Subcutaneous adipose tissue (tissue), 4 donors: Measurements from ENCODE around the gene HDLBP. TPM values are rescaled to one million over a fixed set of nuclear protein-coding genes. Genes with fewer than 3 reads are reported as not detected.

Experiments
- CTCF ChIP-seq: fragments of 450-650 bp; IDR thresholded peaks from one replicate; pipeline ENCODE4 v1.5.1; 2016; ENCODE audit warnings: low read depth, mild to moderate bottlenecking, control low read depth, antibody characterized with exemption, moderate library complexity
- total RNA-seq, 4 donors: library from RNA; depleted of rRNA; stranded (reverse); fragments of >200 nt; gene quantifications; one replicate each; pipeline ENCODE4 v1.1.0, GENCODE V29; 2016

The HDLBP gene
- total RNA-seq, 4 donors from 2014 or later, result 306 to 581 (median 503) TPM

DNA sequence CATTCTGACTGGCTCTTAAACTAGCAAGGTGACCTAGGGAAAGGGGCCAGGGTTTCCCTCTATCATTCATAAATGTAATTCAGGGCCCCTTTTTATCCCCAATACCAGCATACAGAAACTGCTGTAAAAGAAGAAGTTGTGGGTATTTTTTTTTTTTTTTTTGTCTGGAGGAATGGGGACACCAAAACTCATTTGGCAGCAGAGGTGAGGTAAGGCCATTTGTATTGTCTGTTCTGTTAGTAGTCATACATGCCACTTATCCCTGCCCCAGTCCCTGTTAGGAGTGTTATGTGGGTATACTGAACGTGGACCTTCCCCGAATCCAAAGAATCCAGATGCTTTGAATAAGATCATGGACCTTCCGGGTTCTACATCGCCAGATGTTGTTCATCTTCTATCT lies 1.9 kb upstream of the HDLBP start:
- TF ChIP-seq CTCF, result no peak

DNA sequence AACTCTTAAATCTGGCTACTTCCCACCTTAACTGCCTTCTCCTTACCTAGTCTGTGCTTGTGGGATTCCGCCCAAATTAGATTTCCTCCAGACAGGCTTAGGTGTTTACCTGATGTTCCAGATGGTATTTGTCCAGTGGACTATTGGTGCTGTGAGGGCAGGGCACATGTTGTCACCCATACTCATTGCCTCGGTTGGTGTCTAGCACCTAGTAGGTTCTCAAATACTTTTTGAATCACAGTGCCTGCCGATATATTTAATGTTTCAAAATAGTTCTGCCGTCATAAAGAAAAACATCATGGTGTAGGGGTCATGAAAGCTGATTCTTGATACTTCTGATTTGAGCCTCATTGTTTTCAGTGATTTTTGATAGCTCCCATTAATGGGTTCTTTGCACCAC lies 1.4 kb upstream of the HDLBP start:
- no peak for TF ChIP-seq CTCF

GRCh38 chr2:241315879-241316631 lies 583 bp upstream of the HDLBP start, which contains the start of gene SEPTIN2:
TSS of gene SEPTIN2 (plus strand) at chr2:241315925. CDS start at chr2:241324233, 8,308 bp downstream.
- no peak for TF ChIP-seq CTCF

DNA sequence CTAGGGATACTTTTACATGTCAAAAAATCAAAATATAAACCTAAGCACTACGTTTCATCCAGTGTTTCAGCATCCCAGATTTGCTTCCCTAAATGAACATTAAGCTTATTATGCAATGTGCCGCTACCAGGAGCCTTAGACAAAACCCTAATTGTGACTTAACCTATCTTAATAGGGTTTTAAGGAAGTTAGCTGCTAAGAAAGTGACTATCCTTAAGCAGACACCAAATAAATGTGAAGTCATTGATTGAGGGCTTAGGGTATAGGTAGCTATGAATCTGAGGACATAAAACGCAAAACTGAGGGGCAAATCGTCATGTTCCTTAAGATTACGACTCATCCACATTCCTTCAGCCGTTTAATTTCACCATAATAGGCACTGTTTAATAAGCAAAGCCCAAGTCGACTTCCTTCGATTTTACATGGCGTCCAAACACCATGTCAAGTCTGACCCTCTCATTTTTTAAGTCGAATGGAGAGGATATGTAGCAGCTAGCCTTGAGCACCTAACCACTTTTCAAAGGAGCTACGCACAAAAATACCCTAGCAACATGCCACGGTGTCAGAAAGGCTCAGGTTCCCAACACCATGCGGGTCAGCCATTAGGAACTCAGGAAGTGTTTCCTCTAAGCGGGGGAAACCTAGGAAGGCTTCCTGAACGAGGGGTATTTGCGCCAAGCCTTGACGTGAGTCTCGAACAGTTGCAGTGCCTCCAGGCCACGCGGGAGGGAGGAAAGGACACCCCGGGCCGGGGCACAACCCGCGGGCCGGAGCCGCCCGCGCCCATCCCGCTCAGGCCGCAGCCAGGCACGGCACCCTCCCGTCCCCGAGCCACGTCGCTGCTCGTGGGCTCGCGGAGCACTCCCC lies 1.0 kb downstream of the HDLBP start:
- no peak for TF ChIP-seq CTCF

DNA sequence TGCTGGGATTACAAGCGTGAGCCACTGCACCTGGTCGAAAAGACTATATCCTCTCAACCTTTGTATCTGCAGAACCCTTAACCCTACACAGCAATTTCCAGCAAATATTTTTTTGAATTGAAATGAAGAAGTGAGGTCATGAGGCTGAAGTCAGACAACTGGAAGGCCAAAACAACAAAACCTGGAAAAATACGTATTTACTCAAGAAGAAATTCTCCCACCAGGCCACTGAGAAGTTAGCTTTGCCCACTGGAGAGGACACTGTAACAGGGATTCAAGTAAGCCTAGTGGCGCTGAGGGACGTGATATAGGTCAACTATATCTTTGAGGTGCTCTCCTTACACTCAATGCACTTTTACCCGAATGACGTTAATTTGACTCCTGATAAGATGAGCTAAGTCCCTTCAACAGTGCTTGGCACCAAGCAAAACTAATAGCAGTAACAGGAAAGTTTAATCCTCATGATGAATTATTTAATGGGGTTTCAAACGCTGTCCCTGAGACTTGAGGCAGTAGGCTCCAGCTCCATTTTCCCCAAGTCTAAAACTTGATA lies 1.9 kb downstream of the HDLBP start:
- TF ChIP-seq CTCF, result no peak

DNA sequence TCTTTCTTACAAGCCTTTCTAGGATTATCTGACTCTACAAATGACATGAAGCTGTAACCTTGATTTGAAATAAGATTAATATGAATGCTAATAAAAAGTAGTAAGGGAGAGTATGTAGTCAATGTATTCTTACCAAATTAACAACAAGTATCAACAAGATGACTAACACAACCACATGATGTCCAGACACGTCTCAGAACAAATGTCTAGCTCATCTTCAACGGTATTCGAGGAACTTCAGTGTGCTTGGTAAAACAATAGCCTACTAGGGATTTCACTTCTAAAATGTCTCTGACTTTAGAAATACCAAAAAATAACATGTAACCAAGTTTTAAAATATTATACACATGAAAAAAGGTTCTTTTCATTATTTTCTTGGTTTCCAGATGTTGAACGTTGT lies 3.4 kb downstream of the HDLBP start:
- no peak for TF ChIP-seq CTCF
